Calu3 (cell line): ENCODE results near the gene PLAC1. TPM values are rescaled to one million over a fixed set of nuclear protein-coding genes. Genes with fewer than 3 reads are reported as not detected.

ENCODE experiments used
- BruUV-seq: library from RNA; stranded (reverse); fragments of 400-500 nt; replicated peaks from 2 replicates; lab custom pipeline; 2021; lab: Mats Ljungman, UMichigan
- CTCF ChIA-PET: fragments of 300-600 bp; sonication (Branson Sonifier 250); formaldehyde crosslinking; loops from one replicate; lab custom pipeline; 2022; ENCODE audit warnings: antibody characterized with exemption; lab: Charles Lee
- DNase-seq: peaks from one replicate; pipeline ENCODE4 v3.0.0; 2022
- H3K27ac Mint-ChIP-seq: one replicate; pipeline ENCODE4 v1.8.0; 2022; ENCODE audit warnings: mixed read lengths; ENCODE audit not compliant: unreplicated experiment
- H3K27me3 Mint-ChIP-seq: one replicate; pipeline ENCODE4 v1.8.0; 2022; ENCODE audit warnings: mixed read lengths; ENCODE audit not compliant: unreplicated experiment
- H3K36me3 Mint-ChIP-seq: one replicate; pipeline ENCODE4 v1.8.0; 2022; ENCODE audit warnings: mild to moderate bottlenecking, moderate library complexity, mixed read lengths; ENCODE audit not compliant: insufficient read depth, unreplicated experiment
- H3K4me1 Mint-ChIP-seq: one replicate; pipeline ENCODE4 v1.8.0; 2022; ENCODE audit warnings: mild to moderate bottlenecking, low read depth, mixed read lengths; ENCODE audit not compliant: unreplicated experiment
- H3K4me3 Mint-ChIP-seq: one replicate; pipeline ENCODE4 v1.8.0; 2022; ENCODE audit warnings: mild to moderate bottlenecking, low read depth, moderate library complexity, mixed read lengths; ENCODE audit not compliant: unreplicated experiment
- H3K9me3 Mint-ChIP-seq: one replicate; pipeline ENCODE4 v1.8.0; 2022; ENCODE audit warnings: low read depth, mixed read lengths; ENCODE audit not compliant: unreplicated experiment
- CTCF ChIP-seq: fragments of 200-600 bp; IDR thresholded peaks from one replicate; pipeline ENCODE4 v1.8.0; 2022; ENCODE audit warnings: antibody characterized with exemption; ENCODE audit not compliant: unreplicated experiment
- intact Hi-C: fragments of 100-400 bp; cut with micrococcal nuclease; formaldehyde crosslinking; loops from one replicate; pipeline ENCODE4 v1.10.0; 2022; ENCODE audit not compliant: unreplicated experiment
- total RNA-seq: library from RNA; stranded (reverse); gene quantifications from 2 replicates; pipeline ENCODE4 v1.2.3, GENCODE V29; 2022

PLAC1 gene
- total RNA-seq, 1 experiment from 2014 or later: not detected

GRCh38 chrX:134538316-134538715 is 120.0 kb downstream of the PLAC1 start:
- no TSS peak for BruUV-seq
- intact Hi-C loops: no loop called here
- Mint-ChIP-seq H3K4me3 (no peak overlapping the region), H3K27me3 (no peaks in the 10 kb centered on the region), H3K36me3 (no peaks in the 10 kb centered on the region), H3K9me3 (no peaks in the 10 kb centered on the region), H3K27ac (no peak overlapping the region), H3K4me1 (peaks cover 18% of the 10 kb centered on the region)
- no peak for DNase-seq
- CTCF ChIA-PET: interaction anchor here (0.6 kb wide), 1 partner anchor 187 kb away, joined by 4 read pairs; no protein-coding TSS in a partner anchor
- TF ChIP-seq CTCF: no peak

- Mint-ChIP-seq H3K36me3 (no peaks in the 10 kb centered on the region), H3K27ac (no peak overlapping the region), H3K9me3 (no peaks in the 10 kb centered on the region), H3K4me1 (peaks cover 18% of the 10 kb centered on the region), H3K27me3 (no peaks in the 10 kb centered on the region), H3K4me3 (no peak overlapping the region)
- BruUV-seq: no TSS peak
- no peak for DNase-seq
- CTCF ChIA-PET: interaction anchor here (0.6 kb wide), 1 partner anchor 15 kb away, joined by 8 read pairs; no protein-coding TSS in a partner anchor
- no peak for TF ChIP-seq CTCF
- intact Hi-C loops: no loop called here
Measured at GRCh38 chrX:134537179-134537955, 120.9 kb downstream of the PLAC1 start.

GRCh38 chrX:134533952-134534351 is 124.3 kb downstream of the PLAC1 start:
- no TSS peak for BruUV-seq

GRCh38 chrX:134533352-134533751 is 124.9 kb downstream of the PLAC1 start:
- intact Hi-C loops: no loop called here
- DNase-seq: no peak
- no peaks in the 10 kb centered on the region for H3K9me3 Mint-ChIP-seq
- no peak overlapping the region for H3K27ac Mint-ChIP-seq
- CTCF ChIA-PET: no interaction called here
- no peaks in the 10 kb centered on the region for H3K27me3 Mint-ChIP-seq
- TF ChIP-seq CTCF: no peak
- no TSS peak for BruUV-seq
- H3K36me3 Mint-ChIP-seq: no peaks in the 10 kb centered on the region
- peaks cover 18% of the 10 kb centered on the region for H3K4me1 Mint-ChIP-seq
- no peak overlapping the region for H3K4me3 Mint-ChIP-seq

More at GRCh38 chrX:134533952-134534351, 124.3 kb downstream of the PLAC1 start:
- no peak overlapping the region for H3K4me3 Mint-ChIP-seq
- DNase-seq: no peak
- H3K9me3 Mint-ChIP-seq: no peaks in the 10 kb centered on the region
- CTCF ChIA-PET: no interaction called here
- no peaks in the 10 kb centered on the region for H3K27me3 Mint-ChIP-seq
- intact Hi-C loops: no loop called here
- H3K4me1 Mint-ChIP-seq: peaks cover 18% of the 10 kb centered on the region
- no peak overlapping the region for H3K27ac Mint-ChIP-seq
- no peaks in the 10 kb centered on the region for H3K36me3 Mint-ChIP-seq
- TF ChIP-seq CTCF: no peak
